ENCODE data around the gene PNCK.

- no peak for TF ChIP-seq CREB1 (IDR thresholded peaks at IDR 0.05; ENCODE audit: low read depth)
- TF ChIP-seq EP300 (IDR thresholded peaks at IDR 0.05; ENCODE audit: borderline replicate concordance): no peak
- TF ChIP-seq TAF1 (IDR thresholded peaks at IDR 0.05; ENCODE audit: low read depth): no peak
Measured at GRCh38 chrX:153668423-153669173, 5.0 kb downstream of the PNCK start.
